H1 (cell line): ENCODE results near the gene PANX2.

Source experiments
- CEBPB ChIP-seq: IDR thresholded peaks from 2 replicates; pipeline ENCODE4 v1.6.1; 2012; ENCODE audit warnings: low read depth, low read length
- EZH2 ChIP-seq: fragments of 200-600 bp; sonication (generic); IDR thresholded peaks from 2 replicates; pipeline ENCODE4 v1.7.1; 2012; ENCODE audit warnings: low read depth, mild to moderate bottlenecking, moderate library complexity, low read length, inconsistent platforms; ENCODE audit not compliant: severe bottlenecking
- FOSL1 ChIP-seq: IDR thresholded peaks from 2 replicates; pipeline ENCODE4 v1.6.1; 2011; ENCODE audit warnings: mild to moderate bottlenecking, low read depth, low read length, moderate library complexity; ENCODE audit not compliant: insufficient read depth
- SIN3A ChIP-seq, 2 experiments: IDR thresholded peaks in 1 of 2; conservative IDR thresholded peaks in 1 of 2; 2 replicates each; pipeline ENCODE4 v1.6.1; 2011 to 2012; ENCODE audit warnings: low read length in 2 of 2, improper control_type of control experiment in 1 of 2, low read depth in 1 of 2, mild to moderate bottlenecking in 1 of 2
- SP1 ChIP-seq: IDR thresholded peaks from 2 replicates; pipeline ENCODE4 v1.6.1; 2011; ENCODE audit warnings: low read depth, low read length
- TAF7 ChIP-seq: optimal IDR thresholded peaks from 2 replicates; pipeline ENCODE3; 2011; ENCODE audit warnings: low read depth, mild to moderate bottlenecking, inconsistent platforms, low read length, moderate library complexity, borderline replicate concordance
- ZNF274 ChIP-seq: IDR thresholded peaks from 2 replicates; pipeline ENCODE4 v1.7.0; 2012; ENCODE audit warnings: low read length, borderline replicate concordance; ENCODE audit errors: extremely low read depth
- TF ChIP-seq, protein P1 (sequence below): IDR thresholded peaks from 2 replicates; pipeline ENCODE4 v1.6.1; 2011; ENCODE audit warnings: low read depth, mild to moderate bottlenecking, low read length; ENCODE audit not compliant: insufficient read depth
- TF ChIP-seq, protein P2 (sequence below), 3 experiments: IDR thresholded peaks; 1 replicate in 2 of 3; 2 replicates in 1 of 3; pipeline versions ENCODE4 v1.5.1 to v1.6.1; 2011; ENCODE audit warnings: low read length in 3 of 3, mild to moderate bottlenecking in 3 of 3, inconsistent platforms in 2 of 3, low read depth in 1 of 3, moderate library complexity in 1 of 3; ENCODE audit not compliant: insufficient read depth in 1 of 3; ENCODE audit errors: control extremely low read depth in 1 of 3
- TF ChIP-seq, protein P3 (sequence below): IDR thresholded peaks from 2 replicates; pipeline ENCODE4 v1.6.1; 2012; ENCODE audit warnings: inconsistent platforms

DNA sequence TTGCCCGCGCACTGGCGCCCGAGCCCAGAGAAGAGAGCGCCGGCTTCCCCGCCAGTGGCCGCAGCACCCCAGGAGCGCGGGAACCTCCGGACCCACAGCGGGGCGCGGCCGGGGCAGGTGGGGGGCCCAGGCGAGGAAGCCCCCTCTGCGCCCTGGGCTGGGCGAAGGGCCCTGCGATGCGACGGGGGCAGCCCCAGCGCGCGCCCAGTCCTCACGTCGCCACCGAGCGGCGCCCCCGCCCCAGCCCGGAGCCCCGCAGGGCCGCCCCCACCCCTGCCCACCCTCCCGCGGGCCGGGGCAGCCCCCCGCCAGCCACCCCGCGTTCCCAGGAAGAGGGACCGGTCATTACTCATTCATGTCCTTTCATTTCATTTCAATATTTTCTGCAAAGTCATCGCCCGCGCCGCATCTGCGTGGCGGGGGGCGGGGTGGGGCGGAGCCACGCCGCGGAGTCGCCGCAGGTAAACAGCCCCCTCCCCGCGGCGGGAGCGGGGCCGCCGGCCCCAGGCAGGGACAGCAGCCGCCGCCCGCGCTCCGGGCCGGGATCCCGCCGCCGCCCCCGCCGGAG is 673 bp upstream of the PANX2 start:
- TF ChIP-seq SIN3A (conservative IDR thresholded peaks at IDR 0.05 in 1 of 2, IDR thresholded peaks at IDR 0.05 in 1 of 2; ENCODE audit: low read depth in 1 of 2, low read length in 2 of 2): no peak
- TF ChIP-seq, protein P1, sequence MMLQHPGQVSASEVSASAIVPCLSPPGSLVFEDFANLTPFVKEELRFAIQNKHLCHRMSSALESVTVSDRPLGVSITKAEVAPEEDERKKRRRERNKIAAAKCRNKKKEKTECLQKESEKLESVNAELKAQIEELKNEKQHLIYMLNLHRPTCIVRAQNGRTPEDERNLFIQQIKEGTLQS: no peak
- TF ChIP-seq SP1: no peak
- TF ChIP-seq CEBPB: no peak
- TF ChIP-seq, protein P2, sequence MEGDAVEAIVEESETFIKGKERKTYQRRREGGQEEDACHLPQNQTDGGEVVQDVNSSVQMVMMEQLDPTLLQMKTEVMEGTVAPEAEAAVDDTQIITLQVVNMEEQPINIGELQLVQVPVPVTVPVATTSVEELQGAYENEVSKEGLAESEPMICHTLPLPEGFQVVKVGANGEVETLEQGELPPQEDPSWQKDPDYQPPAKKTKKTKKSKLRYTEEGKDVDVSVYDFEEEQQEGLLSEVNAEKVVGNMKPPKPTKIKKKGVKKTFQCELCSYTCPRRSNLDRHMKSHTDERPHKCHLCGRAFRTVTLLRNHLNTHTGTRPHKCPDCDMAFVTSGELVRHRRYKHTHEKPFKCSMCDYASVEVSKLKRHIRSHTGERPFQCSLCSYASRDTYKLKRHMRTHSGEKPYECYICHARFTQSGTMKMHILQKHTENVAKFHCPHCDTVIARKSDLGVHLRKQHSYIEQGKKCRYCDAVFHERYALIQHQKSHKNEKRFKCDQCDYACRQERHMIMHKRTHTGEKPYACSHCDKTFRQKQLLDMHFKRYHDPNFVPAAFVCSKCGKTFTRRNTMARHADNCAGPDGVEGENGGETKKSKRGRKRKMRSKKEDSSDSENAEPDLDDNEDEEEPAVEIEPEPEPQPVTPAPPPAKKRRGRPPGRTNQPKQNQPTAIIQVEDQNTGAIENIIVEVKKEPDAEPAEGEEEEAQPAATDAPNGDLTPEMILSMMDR (IDR thresholded peaks at IDR 0.05; ENCODE audit: control extremely low read depth in 1 of 3, insufficient read depth in 1 of 3, low read depth in 1 of 3, low read length in 3 of 3): no peak
- TF ChIP-seq EZH2: no peak
- TF ChIP-seq FOSL1: no peak
- no peak for TF ChIP-seq ZNF274
- TF ChIP-seq, protein P3, sequence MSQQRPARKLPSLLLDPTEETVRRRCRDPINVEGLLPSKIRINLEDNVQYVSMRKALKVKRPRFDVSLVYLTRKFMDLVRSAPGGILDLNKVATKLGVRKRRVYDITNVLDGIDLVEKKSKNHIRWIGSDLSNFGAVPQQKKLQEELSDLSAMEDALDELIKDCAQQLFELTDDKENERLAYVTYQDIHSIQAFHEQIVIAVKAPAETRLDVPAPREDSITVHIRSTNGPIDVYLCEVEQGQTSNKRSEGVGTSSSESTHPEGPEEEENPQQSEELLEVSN: no peak
- no peak for TF ChIP-seq TAF7
